LNCAP (cell line): ENCODE results near the gene SLC22A23.

Experiments
- TF ChIP-seq, protein P1 (sequence below): fragments of 450-650 bp; IDR thresholded peaks from 2 replicates; pipeline ENCODE4 v1.5.1; 2017; ENCODE audit warnings: mild to moderate bottlenecking

Gene SLC22A23

DNA sequence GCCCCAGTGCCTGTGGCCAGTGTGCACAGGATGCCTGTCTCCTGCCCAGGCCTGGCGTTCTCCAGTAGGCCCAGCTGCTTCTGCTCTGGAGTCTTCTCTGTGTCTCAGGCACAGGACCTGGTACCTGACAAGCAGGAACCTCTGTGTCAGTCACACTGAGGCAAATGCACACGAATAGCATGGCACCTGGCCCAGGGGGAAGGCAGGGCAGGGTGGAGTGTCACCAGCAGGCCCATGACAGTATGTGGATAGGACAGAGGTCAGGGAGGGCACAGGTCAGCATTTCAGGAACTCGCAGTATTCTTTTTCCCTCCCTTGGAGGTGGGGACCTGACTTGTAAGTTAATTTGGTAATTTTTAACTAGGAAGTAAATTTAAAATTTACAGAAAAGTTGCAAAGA lies 192.5 kb downstream of the SLC22A23 start:
- TF ChIP-seq, protein P1, sequence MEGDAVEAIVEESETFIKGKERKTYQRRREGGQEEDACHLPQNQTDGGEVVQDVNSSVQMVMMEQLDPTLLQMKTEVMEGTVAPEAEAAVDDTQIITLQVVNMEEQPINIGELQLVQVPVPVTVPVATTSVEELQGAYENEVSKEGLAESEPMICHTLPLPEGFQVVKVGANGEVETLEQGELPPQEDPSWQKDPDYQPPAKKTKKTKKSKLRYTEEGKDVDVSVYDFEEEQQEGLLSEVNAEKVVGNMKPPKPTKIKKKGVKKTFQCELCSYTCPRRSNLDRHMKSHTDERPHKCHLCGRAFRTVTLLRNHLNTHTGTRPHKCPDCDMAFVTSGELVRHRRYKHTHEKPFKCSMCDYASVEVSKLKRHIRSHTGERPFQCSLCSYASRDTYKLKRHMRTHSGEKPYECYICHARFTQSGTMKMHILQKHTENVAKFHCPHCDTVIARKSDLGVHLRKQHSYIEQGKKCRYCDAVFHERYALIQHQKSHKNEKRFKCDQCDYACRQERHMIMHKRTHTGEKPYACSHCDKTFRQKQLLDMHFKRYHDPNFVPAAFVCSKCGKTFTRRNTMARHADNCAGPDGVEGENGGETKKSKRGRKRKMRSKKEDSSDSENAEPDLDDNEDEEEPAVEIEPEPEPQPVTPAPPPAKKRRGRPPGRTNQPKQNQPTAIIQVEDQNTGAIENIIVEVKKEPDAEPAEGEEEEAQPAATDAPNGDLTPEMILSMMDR = no peak

DNA sequence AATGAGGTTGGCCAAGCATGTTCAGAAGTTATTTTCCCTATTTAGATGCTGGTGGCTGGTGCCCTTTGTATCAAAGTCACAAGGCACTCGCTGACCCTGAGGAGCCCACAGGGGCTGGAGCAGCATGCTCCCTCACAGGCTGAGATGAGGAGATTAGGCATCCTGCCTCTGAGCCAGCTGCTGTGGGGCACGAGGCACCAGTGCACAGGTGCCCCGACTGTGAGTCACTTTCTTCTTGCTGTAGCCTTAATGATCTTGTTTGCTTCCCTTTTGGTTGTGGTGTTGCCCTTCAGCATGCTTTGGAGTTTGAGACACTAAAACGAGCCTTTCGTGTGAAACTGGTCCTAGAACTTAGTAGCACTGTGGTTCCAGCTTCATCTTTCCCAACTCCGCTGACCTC lies 193.8 kb downstream of the SLC22A23 start:
- TF ChIP-seq, protein P1 = no peak

DNA sequence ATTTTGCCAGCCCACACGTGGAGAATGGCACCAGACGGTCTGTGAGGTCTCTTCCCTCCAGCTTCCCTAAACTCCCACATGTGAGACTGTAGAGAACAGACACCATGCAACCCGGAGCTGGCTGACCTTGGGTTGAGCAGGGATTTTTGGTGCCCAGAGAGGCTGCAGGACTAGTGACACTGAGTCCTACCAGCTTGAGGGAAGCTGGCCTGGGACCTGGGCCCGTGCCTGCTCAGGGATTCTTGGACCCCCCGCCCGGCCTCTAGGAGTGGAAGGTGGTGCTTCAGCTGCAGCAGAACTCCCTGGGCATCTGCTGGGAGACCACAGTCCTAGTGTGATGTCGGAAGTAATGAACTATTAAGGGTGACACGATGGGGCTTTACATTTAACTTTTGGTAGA lies 194.9 kb downstream of the SLC22A23 start:
- TF ChIP-seq, protein P1 = no peak

DNA sequence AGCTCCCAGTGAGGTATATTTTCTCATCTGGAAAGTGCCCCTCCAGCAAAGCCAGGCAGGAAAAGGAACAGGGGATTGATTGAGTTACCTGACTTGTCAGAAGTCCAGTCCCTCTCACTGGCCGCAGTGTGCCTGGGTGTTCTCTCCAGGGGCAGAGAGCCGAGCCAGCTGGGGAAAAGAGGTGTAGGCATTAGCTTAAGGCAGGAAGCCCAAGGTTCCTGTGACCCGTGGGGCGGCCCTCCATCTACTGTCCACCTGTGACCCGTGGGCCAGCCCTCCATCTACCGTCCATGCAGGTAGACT lies 195.4 kb downstream of the SLC22A23 start:
- TF ChIP-seq, protein P1 = no peak

DNA sequence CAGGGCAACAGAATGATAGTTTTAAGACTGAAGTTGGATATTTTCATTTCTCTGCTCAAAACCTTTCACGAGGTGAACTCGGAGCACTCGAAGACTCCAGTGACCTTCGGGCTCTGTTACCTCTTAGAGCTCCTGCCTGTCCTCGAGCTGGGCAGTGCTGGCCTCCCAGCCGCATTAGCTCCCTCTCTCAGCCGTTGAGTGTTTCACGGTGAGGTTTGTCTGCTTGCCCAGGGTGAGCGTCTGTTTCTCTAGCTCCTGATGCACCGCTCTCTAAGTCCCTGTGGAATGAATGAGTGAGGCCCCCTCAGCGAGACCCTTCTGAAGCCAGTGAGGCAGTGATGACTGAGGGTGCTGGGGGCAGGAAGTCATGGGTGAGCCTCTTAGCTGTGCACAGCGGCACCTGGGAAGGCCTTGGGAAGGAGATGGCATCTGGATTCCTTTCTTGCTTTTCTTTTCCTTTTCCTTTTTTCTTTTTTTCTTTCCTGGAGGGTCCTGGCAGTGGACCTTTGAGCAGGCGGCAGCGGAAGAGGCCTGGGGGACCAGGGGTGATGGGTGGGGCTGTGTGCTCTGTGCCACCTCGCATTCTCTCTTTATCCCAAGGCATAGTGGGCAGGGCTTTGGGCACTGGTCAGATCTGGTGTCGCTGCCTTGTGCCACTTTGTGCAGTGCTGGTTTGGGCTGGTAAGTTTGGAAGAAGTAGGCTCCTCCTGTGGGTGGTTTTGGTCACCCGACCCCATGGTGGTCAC lies 195.9 kb downstream of the SLC22A23 start:
- TF ChIP-seq, protein P1 = no peak

DNA sequence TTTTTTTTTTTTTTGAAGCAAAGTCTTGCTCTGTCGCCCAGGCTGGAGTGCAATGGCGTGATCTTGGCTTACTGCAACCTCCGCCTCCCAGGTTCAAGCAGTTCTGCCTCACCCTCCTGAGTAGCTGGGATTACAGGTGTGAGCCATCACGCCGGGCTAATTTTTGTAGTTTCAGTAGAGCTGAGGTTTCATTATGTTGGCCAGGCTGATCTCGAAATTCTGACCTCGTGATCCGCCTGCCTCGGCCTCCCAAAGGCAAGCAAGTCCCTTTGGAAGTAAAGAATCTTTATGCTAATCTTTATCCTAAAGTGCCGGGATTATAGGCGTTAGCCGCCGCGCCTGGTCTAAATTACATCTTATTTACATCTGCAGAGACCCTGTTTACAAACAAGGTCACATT lies 196.6 kb downstream of the SLC22A23 start:
- TF ChIP-seq, protein P1 = no peak

DNA sequence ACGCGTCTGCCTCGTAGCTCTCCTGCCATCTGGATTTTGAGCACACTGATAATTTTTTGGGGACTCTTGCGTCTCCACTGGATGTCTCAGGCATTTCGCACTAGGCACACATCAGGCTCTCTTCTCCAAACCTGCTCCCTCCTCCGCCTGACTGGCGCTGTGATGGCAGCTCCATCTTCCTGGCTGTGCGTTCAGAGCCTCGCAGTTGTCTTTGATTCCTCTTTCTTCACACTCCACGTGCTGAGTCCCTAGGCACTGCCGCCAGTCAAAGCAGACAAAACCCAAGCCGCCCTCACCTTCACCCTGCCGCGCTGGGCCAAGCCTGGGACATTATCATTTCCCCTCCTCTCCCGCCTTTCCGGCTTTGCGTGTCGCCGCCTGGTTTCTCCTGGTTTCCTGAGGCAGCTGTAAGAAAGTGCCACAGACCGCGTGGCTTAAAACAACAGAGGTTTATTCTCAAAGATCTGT lies 197.3 kb downstream of the SLC22A23 start:
- TF ChIP-seq, protein P1 = no peak
